ENCODE data around the gene RAB7B. TPM values are rescaled to one million over a fixed set of nuclear protein-coding genes. Genes with fewer than 3 reads are reported as not detected.

Gene RAB7B
- total and polyA plus RNA-seq, 2 of the 13 experiments (the other 11 are each of a cell fraction or from before 2014, with no cell fraction given), result 0.05 to 0.46 TPM

- in situ Hi-C loops (cut with HindIII; ENCODE audit: extremely low pct_ligation_motif_present, low pct_unique_long_range_greater_than_20kb) (no loop called here), intact Hi-C loops (cut with micrococcal nuclease; ENCODE audit: unreplicated experiment) (no loop called here)
- H3K4me1 ChIP-seq (ENCODE audit: insufficient read depth, low read length), result peaks cover 11% of the 10 kb centered on the region; the same call in 1 of the 2 replicates
- H3K79me2 ChIP-seq (ENCODE audit: insufficient read depth, low read length), result no peaks in the 10 kb centered on the region
- H3K9ac ChIP-seq (ENCODE audit: insufficient read depth, low read depth, low read length), result no peak overlapping the region
- ATAC-seq, result no peak
- no peak for FAIRE-seq
- BruUV-seq (replicated peaks), result no TSS peak
- DNase-seq (ENCODE audit: low spot score), result no peak
- no peaks in the 10 kb centered on the region for H3K36me3 ChIP-seq (replicated peaks in 1 of 2; ENCODE audit: control insufficient read depth in 1 of 2, insufficient read depth in 2 of 2, low read length in 2 of 2)
- no peak overlapping the region for H3K4me2 ChIP-seq (ENCODE audit: low read depth, low read length)
- no peak overlapping the region for H3K4me3 ChIP-seq (replicated peaks in 1 of 3; ENCODE audit: insufficient read depth in 1 of 3, low read depth in 2 of 3, low read length in 3 of 3)
- no peaks in the 10 kb centered on the region for H4K20me1 ChIP-seq (ENCODE audit: insufficient read depth, low read length)
- H2AFZ ChIP-seq (ENCODE audit: low read length), result no peak overlapping the region
- ChIA-PET CTCF (ENCODE audit: low intra/inter-chr PET ratio, low total read pairs) (no interaction called here), POLR2A (no interaction called here)
- WGBS (ENCODE audit: low lambda C conversion rate), result 63% methylated on average over 6 of the region's 6 CpGs
- no peak overlapping the region for H3K27ac ChIP-seq (ENCODE audit: extremely low read length, insufficient read depth, low read length)
- H3K9me3 ChIP-seq (ENCODE audit: low read length), result no peaks in the 10 kb centered on the region
- no peaks in the 10 kb centered on the region for H3K27me3 ChIP-seq (ENCODE audit: control insufficient read depth in 1 of 2, insufficient read depth in 2 of 2, low read length in 2 of 2)
- TF ChIP-seq ATF6 (CRISPR knock-in tag; conservative IDR thresholded peaks at IDR 0.05), result no peak
- no peak for TF ChIP-seq ZNF746 (CRISPR knock-in tag; IDR thresholded peaks at IDR 0.05)
- TF ChIP-seq MAX (IDR thresholded peaks at IDR 0.05), result no peak
- no peak for TF ChIP-seq ZNF414 (CRISPR knock-in tag; IDR thresholded peaks at IDR 0.05)
- TF ChIP-seq ERF (CRISPR knock-in tag; IDR thresholded peaks at IDR 0.05), result no peak
- no peak for TF ChIP-seq ZNF740 (CRISPR knock-in tag; IDR thresholded peaks at IDR 0.05)
These were observed 10.0 kb upstream of the RAB7B start for GRCh38 chr1:206013026-206013795.
